HFFc6 (cell line): ENCODE data around the gene CD1B. TPM values are rescaled to one million over a fixed set of nuclear protein-coding genes. Genes with fewer than 3 reads are reported as not detected.

Source experiments
- DNase-seq: peaks from one replicate; pipeline ENCODE4 v3.0.0-alpha.2; 2018
- H3K27ac Mint-ChIP-seq: 2 replicates; pipeline ENCODE4 v1.8.0; 2020; ENCODE audit warnings: mild to moderate bottlenecking, mixed read lengths
- H3K27me3 Mint-ChIP-seq: 2 replicates; pipeline ENCODE4 v1.8.0; 2021; ENCODE audit warnings: mild to moderate bottlenecking, moderate library complexity, mixed read lengths; ENCODE audit not compliant: insufficient read depth
- H3K36me3 Mint-ChIP-seq: 2 replicates; pipeline ENCODE4 v1.8.0; 2021; ENCODE audit warnings: low read depth, mixed read lengths
- H3K4me1 Mint-ChIP-seq: 2 replicates; pipeline ENCODE4 v1.8.0; 2020; ENCODE audit warnings: low read depth, mixed read lengths
- H3K4me3 Mint-ChIP-seq: 2 replicates; pipeline ENCODE4 v1.8.0; 2020; ENCODE audit warnings: mild to moderate bottlenecking, moderate library complexity, mixed read lengths
- H3K9me3 Mint-ChIP-seq: 2 replicates; pipeline ENCODE4 v1.8.0; 2020; ENCODE audit warnings: mild to moderate bottlenecking, mixed read lengths
- total RNA-seq, 6 experiments: library from RNA; stranded (reverse); fragmentation: NEBNext Ultra II Directional; extraction: Animal tissue kit (Norgen Biotek cat#: 25700); gene quantifications; 2 replicates in 1 of 6; 3 replicates in 5 of 6; pipeline ENCODE4 v1.2.3, GENCODE V29; 2021
- TF ChIP-seq, protein P1 (sequence below): fragments of 200-600 bp; sonication (generic); IDR thresholded peaks from 2 replicates; pipeline ENCODE4 v1.5.0; 2021; ENCODE audit warnings: antibody characterized with exemption, mild to moderate bottlenecking

CD1B gene
- total RNA-seq, 6 experiments from 2014 or later = not detected

DNA sequence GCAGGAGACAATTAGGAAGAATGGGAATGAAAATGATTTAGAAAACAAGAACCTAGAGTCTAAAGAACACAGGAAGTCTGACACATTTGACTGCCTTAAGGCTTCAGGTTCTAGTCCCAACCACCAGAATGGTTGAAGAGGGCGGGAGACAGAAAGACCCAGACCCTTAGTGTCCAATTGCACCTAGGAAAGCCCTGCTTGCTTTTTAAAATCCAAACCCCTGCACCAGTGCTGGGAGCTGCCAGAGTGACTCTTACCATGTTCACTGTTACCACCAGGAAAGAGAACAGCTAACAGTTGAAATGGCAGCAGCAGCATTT lies 265 bp downstream of the CD1B start:
- Mint-ChIP-seq H3K36me3 (no peaks in the 10 kb centered on the region), H3K27me3 (no peaks in the 10 kb centered on the region), H3K9me3 (no peaks in the 10 kb centered on the region; the same call in none of the 2 replicates), H3K4me3 (no peak overlapping the region), H3K4me1 (no peaks in the 10 kb centered on the region), H3K27ac (no peak overlapping the region)
- no peak for DNase-seq
- TF ChIP-seq, protein P1, sequence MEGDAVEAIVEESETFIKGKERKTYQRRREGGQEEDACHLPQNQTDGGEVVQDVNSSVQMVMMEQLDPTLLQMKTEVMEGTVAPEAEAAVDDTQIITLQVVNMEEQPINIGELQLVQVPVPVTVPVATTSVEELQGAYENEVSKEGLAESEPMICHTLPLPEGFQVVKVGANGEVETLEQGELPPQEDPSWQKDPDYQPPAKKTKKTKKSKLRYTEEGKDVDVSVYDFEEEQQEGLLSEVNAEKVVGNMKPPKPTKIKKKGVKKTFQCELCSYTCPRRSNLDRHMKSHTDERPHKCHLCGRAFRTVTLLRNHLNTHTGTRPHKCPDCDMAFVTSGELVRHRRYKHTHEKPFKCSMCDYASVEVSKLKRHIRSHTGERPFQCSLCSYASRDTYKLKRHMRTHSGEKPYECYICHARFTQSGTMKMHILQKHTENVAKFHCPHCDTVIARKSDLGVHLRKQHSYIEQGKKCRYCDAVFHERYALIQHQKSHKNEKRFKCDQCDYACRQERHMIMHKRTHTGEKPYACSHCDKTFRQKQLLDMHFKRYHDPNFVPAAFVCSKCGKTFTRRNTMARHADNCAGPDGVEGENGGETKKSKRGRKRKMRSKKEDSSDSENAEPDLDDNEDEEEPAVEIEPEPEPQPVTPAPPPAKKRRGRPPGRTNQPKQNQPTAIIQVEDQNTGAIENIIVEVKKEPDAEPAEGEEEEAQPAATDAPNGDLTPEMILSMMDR = no peak

DNA sequence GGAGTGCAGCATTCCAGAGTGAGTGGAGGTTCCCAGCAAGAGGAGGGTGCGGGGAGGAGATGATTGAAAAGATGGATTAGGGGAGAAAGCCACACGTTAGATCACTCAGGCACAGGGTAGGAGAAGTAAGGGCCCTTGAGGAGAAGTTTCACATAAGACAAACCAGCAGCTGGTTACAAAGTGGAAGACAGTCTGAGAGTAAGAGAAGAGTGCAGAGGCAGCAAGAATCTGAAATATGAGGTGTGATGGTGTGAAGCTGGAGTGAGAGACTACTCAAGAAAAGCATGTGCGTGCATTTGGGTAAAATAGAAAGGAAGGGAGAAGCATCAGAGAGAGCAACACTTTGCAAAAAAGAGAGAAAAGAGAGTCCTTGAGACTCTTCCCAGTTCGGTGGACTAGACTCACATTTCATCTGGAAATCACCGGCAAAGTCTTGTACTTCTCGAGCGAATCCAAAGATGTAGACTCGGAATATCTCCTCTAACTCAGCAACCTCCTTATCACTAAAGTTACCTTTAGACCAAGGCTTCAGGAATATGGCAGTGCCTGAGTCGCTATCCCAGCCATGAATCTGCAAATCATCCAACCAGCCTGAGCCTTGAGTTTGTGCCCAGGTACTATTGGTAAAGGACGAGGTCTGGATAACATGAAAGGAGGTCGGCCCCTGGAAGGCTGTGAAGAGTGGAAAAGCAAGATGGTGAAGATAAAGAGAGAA lies 783 bp downstream of the CD1B start:
- DNase-seq = no peak
- H3K4me1 Mint-ChIP-seq = no peaks in the 10 kb centered on the region
- TF ChIP-seq, protein P1 = no peak
- H3K36me3 Mint-ChIP-seq = no peaks in the 10 kb centered on the region
- H3K27ac Mint-ChIP-seq = no peak overlapping the region
- no peak overlapping the region for H3K4me3 Mint-ChIP-seq
- H3K9me3 Mint-ChIP-seq = no peaks in the 10 kb centered on the region; the same call in none of the 2 replicates
- no peaks in the 10 kb centered on the region for H3K27me3 Mint-ChIP-seq

GRCh38 chr1:158329733-158330132 lies 1.6 kb downstream of the CD1B start:
- no peak for DNase-seq
- Mint-ChIP-seq H3K4me1 (no peaks in the 10 kb centered on the region), H3K9me3 (no peaks in the 10 kb centered on the region; the same call in none of the 2 replicates), H3K4me3 (no peak overlapping the region), H3K36me3 (no peaks in the 10 kb centered on the region), H3K27me3 (no peaks in the 10 kb centered on the region), H3K27ac (no peak overlapping the region)
- TF ChIP-seq, protein P1 = no peak

DNA sequence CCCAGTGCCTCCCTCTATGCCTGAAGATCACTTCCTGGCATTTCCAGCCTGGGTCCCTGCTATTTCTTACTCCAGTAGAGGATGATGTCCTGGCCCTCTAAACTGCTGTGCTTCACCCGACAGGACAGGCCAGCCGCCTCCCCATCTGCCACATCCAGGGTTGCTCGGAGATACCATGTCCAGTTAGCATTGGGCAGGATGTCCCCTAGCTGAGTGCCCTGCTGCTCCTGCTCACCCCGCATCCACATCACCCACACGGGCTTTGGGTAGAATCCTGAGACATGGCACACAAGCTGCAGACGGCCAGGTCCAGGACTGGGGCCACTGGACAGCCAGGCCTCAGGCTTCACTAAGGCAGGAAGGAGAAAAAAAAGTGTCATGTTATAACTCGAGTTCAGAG lies 2.0 kb downstream of the CD1B start:
- TF ChIP-seq, protein P1 = no peak
- Mint-ChIP-seq H3K27ac (no peak overlapping the region), H3K4me3 (no peak overlapping the region), H3K9me3 (peaks cover 1% of the 10 kb centered on the region), H3K27me3 (no peaks in the 10 kb centered on the region), H3K4me1 (no peaks in the 10 kb centered on the region), H3K36me3 (no peaks in the 10 kb centered on the region)
- no peak for DNase-seq

DNA sequence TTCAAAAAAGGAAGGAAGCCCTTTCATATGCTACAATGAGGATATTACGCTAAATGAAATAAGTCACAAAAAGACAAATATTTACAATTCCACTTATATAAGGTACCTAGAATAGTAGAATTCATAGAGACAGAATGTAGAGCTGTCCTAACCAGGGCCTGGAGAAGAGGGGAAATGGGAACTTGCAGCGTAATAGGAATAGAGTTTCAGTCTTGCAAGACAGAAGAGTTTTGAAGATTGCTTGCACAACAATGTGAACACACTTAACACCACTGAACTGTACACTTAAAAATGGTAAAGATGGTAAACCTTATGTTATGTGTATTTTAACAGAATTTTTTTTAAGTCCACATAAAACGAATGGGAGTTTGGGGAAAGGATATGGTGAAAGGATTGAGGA lies 2.9 kb downstream of the CD1B start:
- Mint-ChIP-seq H3K4me3 (no peak overlapping the region), H3K36me3 (no peaks in the 10 kb centered on the region), H3K9me3 (peaks cover 5% of the 10 kb centered on the region), H3K27ac (no peak overlapping the region), H3K27me3 (no peaks in the 10 kb centered on the region), H3K4me1 (no peaks in the 10 kb centered on the region)
- TF ChIP-seq, protein P1 = no peak
- no peak for DNase-seq
